DOHH2 (cell line): ENCODE data around the gene DKKL1.

Experiments
- H3F3A ChIP-seq: fragments of 200-600 bp; sonication (generic), shearing (Covaris generic); 2 replicates; pipeline ENCODE4 v1.6.0; 2016; ENCODE audit warnings: antibody characterized with exemption, mild to moderate bottlenecking; ENCODE audit not compliant: control insufficient read depth, insufficient read depth
- H3K27ac ChIP-seq: fragments of 200-600 bp; sonication (generic); 2 replicates; pipeline ENCODE4 v1.5.1; 2014; ENCODE audit warnings: low read depth, mild to moderate bottlenecking, low read length, moderate library complexity
- H3K27me3 ChIP-seq: fragments of 200-600 bp; sonication (generic); 2 replicates; pipeline ENCODE4 v1.6.1; 2014; ENCODE audit warnings: mild to moderate bottlenecking, low read length, mixed read lengths; ENCODE audit not compliant: control insufficient read depth
- H3K36me3 ChIP-seq: fragments of 200-600 bp; sonication (generic); 2 replicates; pipeline ENCODE4 v1.6.1; 2014; ENCODE audit warnings: mild to moderate bottlenecking, low read length, moderate library complexity, mixed read lengths; ENCODE audit not compliant: control insufficient read depth
- H3K4me1 ChIP-seq: fragments of 200-600 bp; sonication (generic); 2 replicates; pipeline ENCODE4 v1.6.1; 2014; ENCODE audit warnings: mild to moderate bottlenecking, low read length, mixed read lengths; ENCODE audit not compliant: control insufficient read depth
- H3K4me2 ChIP-seq: fragments of 200-600 bp; sonication (generic); 2 replicates; pipeline ENCODE4 v1.6.0; 2014; ENCODE audit warnings: mild to moderate bottlenecking, low read length, moderate library complexity
- H3K4me3 ChIP-seq: fragments of 200-600 bp; sonication (generic); 2 replicates; pipeline ENCODE4 v1.5.1; 2014; ENCODE audit warnings: mild to moderate bottlenecking, low read length, mixed read lengths
- H3K79me2 ChIP-seq: fragments of 200-600 bp; sonication (generic); 2 replicates; pipeline ENCODE4 v1.6.1; 2014; ENCODE audit warnings: mild to moderate bottlenecking, low read length, mixed read lengths; ENCODE audit not compliant: control insufficient read depth
- H3K9me2 ChIP-seq: fragments of 200-600 bp; sonication (generic); replicated peaks from 2 replicates; pipeline ENCODE4 v1.6.1; 2014; ENCODE audit warnings: mild to moderate bottlenecking, low read length, mixed read lengths; ENCODE audit not compliant: control insufficient read depth
- H3K9me3 ChIP-seq: fragments of 200-600 bp; sonication (generic); 2 replicates; pipeline ENCODE4 v1.6.1; 2014; ENCODE audit warnings: antibody characterized with exemption, low read length, mixed read lengths; ENCODE audit not compliant: control insufficient read depth, insufficient read depth
- H4K20me1 ChIP-seq: fragments of 200-600 bp; sonication (generic); 2 replicates; pipeline ENCODE4 v1.6.0; 2014; ENCODE audit warnings: low read depth, mild to moderate bottlenecking, antibody characterized with exemption, low read length, moderate library complexity; ENCODE audit not compliant: control insufficient read depth, insufficient read depth
- CTCF ChIP-seq: fragments of 200-600 bp; sonication (generic); IDR thresholded peaks from one replicate; pipeline ENCODE4 v1.5.1; 2014; ENCODE audit warnings: antibody characterized with exemption, mild to moderate bottlenecking, low read depth, low read length; ENCODE audit not compliant: poor library complexity, severe bottlenecking
- EZH2phosphoT487 ChIP-seq: fragments of 200-600 bp; sonication (generic); IDR thresholded peaks from 2 replicates; pipeline ENCODE4 v1.6.1; 2017; ENCODE audit warnings: borderline replicate concordance, mild to moderate bottlenecking, antibody characterized with exemption, low read length, moderate library complexity, mixed read lengths

Gene DKKL1

GRCh38 chr19:49413348-49413747 lies 49.7 kb downstream of the DKKL1 start:
- H3K27me3 ChIP-seq = no peaks in the 10 kb centered on the region
- H3K4me2 ChIP-seq = no peak overlapping the region
- H4K20me1 ChIP-seq = no peaks in the 10 kb centered on the region

GRCh38 chr19:49414256-49414655 lies 50.6 kb downstream of the DKKL1 start:
- H3K9me2 ChIP-seq = no peaks in the 10 kb centered on the region
- H3K4me3 ChIP-seq = no peak overlapping the region
- peaks cover 13% of the 10 kb centered on the region; the same call in 1 of the 2 replicates for H3F3A ChIP-seq
- no peak overlapping the region for H3K4me2 ChIP-seq
- H3K4me1 ChIP-seq = peaks cover 71% of the 10 kb centered on the region
- H3K27ac ChIP-seq = no peak overlapping the region
- TF ChIP-seq EZH2phosphoT487 (no peak), CTCF (no peak)
- no peaks in the 10 kb centered on the region for H3K36me3 ChIP-seq
- no peaks in the 10 kb centered on the region for H4K20me1 ChIP-seq
- H3K27me3 ChIP-seq = peaks cover 2% of the 10 kb centered on the region; the same call in 1 of the 2 replicates
- no peaks in the 10 kb centered on the region for H3K9me3 ChIP-seq
- H3K79me2 ChIP-seq = no peaks in the 10 kb centered on the region

More at GRCh38 chr19:49413348-49413747, 49.7 kb downstream of the DKKL1 start:
- Histone ChIP-seq H3F3A (peaks cover 14% of the 10 kb centered on the region; the same call in 1 of the 2 replicates), H3K4me1 (peaks cover 77% of the 10 kb centered on the region), H3K27ac (no peak overlapping the region), H3K9me3 (no peaks in the 10 kb centered on the region), H3K4me3 (no peak overlapping the region), H3K36me3 (no peaks in the 10 kb centered on the region), H3K79me2 (no peaks in the 10 kb centered on the region), H3K9me2 (no peaks in the 10 kb centered on the region)
- no peak for TF ChIP-seq CTCF
- no peak for TF ChIP-seq EZH2phosphoT487

GRCh38 chr19:49415102-49415809 lies 51.6 kb downstream of the DKKL1 start:
- Histone ChIP-seq H3K4me3 (peak overlapping the region; percentile 25), H3K9me2 (no peaks in the 10 kb centered on the region), H3K9me3 (no peaks in the 10 kb centered on the region), H3F3A (peaks cover 5% of the 10 kb centered on the region; the same call in 1 of the 2 replicates), H3K36me3 (no peaks in the 10 kb centered on the region), H3K4me2 (peak overlapping the region; percentile 46), H3K27me3 (peaks cover 3% of the 10 kb centered on the region; the same call in 1 of the 2 replicates), H3K79me2 (no peaks in the 10 kb centered on the region), H4K20me1 (no peaks in the 10 kb centered on the region), H3K27ac (peak overlapping the region; percentile 4), H3K4me1 (peaks cover 61% of the 10 kb centered on the region)
- TF ChIP-seq EZH2phosphoT487 (no peak), CTCF (no peak)
